ENCODE measurements around the gene GIPC3. TPM values are rescaled to one million over a fixed set of nuclear protein-coding genes. Genes with fewer than 3 reads are reported as not detected.

Gene GIPC3
- total and polyA plus RNA-seq, 2 of the 8 experiments (the other 6 are each of a cell fraction or from before 2014, with no cell fraction given), result 1.0 to 1.2 TPM

GRCh38 chr19:3636506-3636905, 51.2 kb downstream of the GIPC3 start:
- peaks cover 0 to 33% (median 4%) of the 10 kb centered on the region in 4 experiments; a peak in 4 of 8 replicates for H3K36me3 ChIP-seq (ENCODE audit: control insufficient read depth in 2 of 4, insufficient read depth in 4 of 4, low read length in 3 of 4)
- CTCF ChIA-PET (ENCODE audit: partially characterized antibody), result interaction anchor here (1.4 to 1.8 kb wide), 2 partner anchors 12 to 61 kb away, joined by 3 to 5 read pairs; no protein-coding TSS in a partner anchor

More at GRCh38 chr19:3636506-3636905, 51.2 kb downstream of the GIPC3 start:
- Histone ChIP-seq H3K79me2 (ENCODE audit: control insufficient read depth in 1 of 2, insufficient read depth in 2 of 2, low read length in 2 of 2) (no peaks in the 10 kb centered on the region), H3K27ac (ENCODE audit: low read depth, low read length) (no peak overlapping the region), H2BK20ac (ENCODE audit: low read length) (no peak overlapping the region), H2BK12ac (ENCODE audit: low read depth, low read length) (no peak overlapping the region), H3K4ac (replicated peaks; ENCODE audit: insufficient read length, low read depth, low read length) (no peak overlapping the region), H2BK5ac (ENCODE audit: low read depth, low read length) (no peak overlapping the region), H3K18ac (ENCODE audit: extremely low read depth, low read length) (no peak overlapping the region), H2BK15ac (ENCODE audit: low read length) (no peak overlapping the region), H3K79me1 (ENCODE audit: low read depth, low read length) (no peaks in the 10 kb centered on the region), H3K23me2 (ENCODE audit: low read depth, low read length) (no peaks in the 10 kb centered on the region), H3K9me3 (ENCODE audit: insufficient read depth in 2 of 2, low read depth in 1 of 2, low read length in 1 of 2) (no peaks in the 10 kb centered on the region), H3K9ac (replicated peaks in 1 of 4; ENCODE audit: extremely low read depth in 1 of 4, low read depth in 3 of 4, low read length in 3 of 4) (no peak overlapping the region), H4K8ac (ENCODE audit: extremely low read depth, insufficient read depth, low read length) (no peak overlapping the region), H3K56ac (replicated peaks; ENCODE audit: insufficient read length, low read depth, low read length) (no peak overlapping the region), H2BK120ac (replicated peaks; ENCODE audit: low read depth, low read length) (no peak overlapping the region), H2AK5ac (ENCODE audit: low read depth, low read length) (no peak overlapping the region), H3K4me1 (replicated peaks in 1 of 4; ENCODE audit: control insufficient read depth in 3 of 4, insufficient read depth in 4 of 4, low read length in 3 of 4) (no peaks in the 10 kb centered on the region), H2AFZ (ENCODE audit: low read length) (no peak overlapping the region), H4K5ac (ENCODE audit: insufficient read length, low read depth, low read length) (no peak overlapping the region), H3K4me2 (ENCODE audit: insufficient read depth in 1 of 2, low read depth in 2 of 2, low read length in 2 of 2) (no peak overlapping the region), H3K14ac (ENCODE audit: insufficient read length) (no peak overlapping the region), H3K23ac (ENCODE audit: insufficient read length) (no peak overlapping the region), H3K27me3 (replicated peaks in 1 of 4; ENCODE audit: control insufficient read depth in 3 of 4, extremely low read depth in 1 of 4, insufficient read depth in 3 of 4, low read length in 3 of 4) (no peaks in the 10 kb centered on the region), H4K91ac (replicated peaks; ENCODE audit: insufficient read length, low read length) (no peak overlapping the region), H4K20me1 (replicated peaks in 1 of 2; ENCODE audit: control insufficient read depth in 1 of 2, insufficient read depth in 2 of 2, low read length in 2 of 2) (no peaks in the 10 kb centered on the region), H3K4me3 (ENCODE audit: extremely low read depth in 1 of 4, insufficient read depth in 2 of 4, low read depth in 3 of 4, low read length in 4 of 4) (no peak overlapping the region)
- DNase-seq (ENCODE audit: low read depth in 1 of 2, low spot score in 2 of 2), result no peak
- 92% methylated on average over 20 of the region's 20 CpGs; no CpG with 5 or more reads in 1 of the 2 experiments for whole genome bisulfite sequencing, 2 experiments (ENCODE audit: extremely low coverage in 1 of 2, insufficient coverage in 1 of 2, insufficient read length in 1 of 2, insufficient replicate concordance in 2 of 2, low coverage in 1 of 2, low lambda C conversion rate in 2 of 2, missing lambda C conversion rate in 1 of 2)
- POLR2A ChIA-PET (ENCODE audit: partially characterized antibody), result interaction anchor here (0.7 to 1.3 kb wide), 5 partner anchors 9 to 24 kb away, joined by 3 to 5 read pairs (median 3); partner anchors contain the start of gene CACTIN
- no peak for FAIRE-seq
- TF ChIP-seq TAF1 (IDR thresholded peaks at IDR 0.05; ENCODE audit: low read depth, low read length) (no peak), RBBP5 (IDR thresholded peaks at IDR 0.05; ENCODE audit: borderline replicate concordance, low read depth, low read length) (no peak), RAD21 (IDR thresholded peaks at IDR 0.05 in 1 of 2, conservative IDR thresholded peaks at IDR 0.05 in 1 of 2; ENCODE audit: low read depth in 2 of 2, low read length in 2 of 2) (no peak), E2F6 (IDR thresholded peaks at IDR 0.05) (no peak), SIX5 (IDR thresholded peaks at IDR 0.05; ENCODE audit: low read depth, low read length) (no peak), CEBPB (IDR thresholded peaks at IDR 0.05; ENCODE audit: low read depth, low read length) (no peak), POU5F1 (IDR thresholded peaks at IDR 0.05; ENCODE audit: low read depth, low read length) (no peak)
